CMK (cell line): ENCODE data around the gene IRF4.

Source experiments
- DNase-seq: peaks from one replicate; pipeline ENCODE4 v3.0.0-alpha.2; 2010; ENCODE audit warnings: low read depth

IRF4 gene

DNA sequence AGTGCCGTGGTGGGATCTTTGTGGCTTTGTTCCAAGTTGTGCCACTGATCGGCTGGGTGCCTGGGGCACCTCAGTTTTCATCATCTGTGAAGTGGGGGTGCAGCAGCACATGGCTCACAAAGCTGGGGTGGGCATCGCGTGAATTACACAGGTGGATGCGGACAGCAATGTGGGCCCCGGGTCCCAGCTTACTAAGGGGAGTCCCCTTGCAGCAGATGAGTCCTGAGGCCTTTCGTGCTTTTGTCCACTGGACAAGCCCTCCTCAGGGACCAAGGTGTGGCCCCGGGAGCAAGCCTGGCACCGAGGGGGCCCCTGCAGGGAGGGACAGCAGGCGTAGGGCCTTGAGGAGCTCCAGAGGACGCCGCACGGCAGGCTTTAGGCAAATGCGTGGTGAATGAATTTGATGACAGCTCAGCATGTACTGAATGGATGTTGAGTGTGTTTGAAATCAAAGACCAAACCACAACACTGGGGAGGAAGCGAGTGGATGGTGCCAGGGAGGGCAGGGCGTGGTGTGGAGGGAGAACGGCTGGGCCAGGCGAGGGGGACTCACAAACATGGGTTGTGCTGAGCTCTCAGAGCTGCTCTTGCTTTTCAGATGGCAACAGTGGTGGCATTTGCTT, 53.2 kb downstream of the IRF4 start:
- DNase-seq, result no peak

GRCh38 chr6:445571-446417, 54.2 kb downstream of the IRF4 start:
- no peak for DNase-seq

- no peak for DNase-seq
Measured at GRCh38 chr6:446418-447366, 55.1 kb downstream of the IRF4 start.

DNA sequence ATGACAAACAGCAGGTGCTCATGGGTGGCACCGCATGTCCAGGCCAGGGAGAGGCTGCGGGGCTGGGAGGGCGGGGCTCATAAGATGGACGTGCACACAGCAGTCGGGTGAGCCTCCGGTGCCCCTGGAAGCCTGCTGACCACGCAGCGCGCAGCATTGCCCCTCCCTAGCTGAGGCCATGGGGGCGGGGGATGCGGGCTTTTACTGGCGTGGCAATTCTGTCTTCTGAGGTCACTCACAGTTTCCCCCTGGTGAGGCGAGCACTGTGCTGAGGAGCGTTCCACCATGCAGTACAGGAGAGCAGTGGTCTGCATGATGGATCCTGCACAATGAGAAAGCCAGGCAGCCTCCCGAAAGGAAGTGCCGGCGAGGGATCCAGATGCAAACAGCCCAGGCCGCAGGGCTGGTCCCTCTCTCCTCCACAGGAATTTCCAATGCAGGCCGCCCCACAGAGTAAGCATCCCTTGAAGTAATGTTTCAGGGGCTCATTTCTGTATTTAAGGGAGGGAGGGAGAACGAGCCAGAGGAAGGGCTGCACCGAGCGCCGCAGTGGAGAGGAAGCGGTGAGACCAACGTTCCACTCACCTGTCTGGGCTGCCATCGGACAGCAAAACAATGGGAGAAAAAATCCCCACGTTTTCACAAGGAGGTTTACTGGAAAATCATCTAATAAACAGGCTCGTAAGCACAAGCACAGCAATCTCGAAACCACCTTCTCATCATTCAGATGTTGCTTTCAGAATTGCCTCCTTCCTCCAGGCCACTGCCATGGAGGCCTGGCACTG, 56.0 kb downstream of the IRF4 start:
- no peak for DNase-seq

GRCh38 chr6:448296-449056, 56.9 kb downstream of the IRF4 start:
- no peak for DNase-seq

GRCh38 chr6:449057-449430, 57.5 kb downstream of the IRF4 start:
- DNase-seq, result no peak

- no peak for DNase-seq
Measured at GRCh38 chr6:449486-450419, 58.2 kb downstream of the IRF4 start.

GRCh38 chr6:451336-451735, 59.8 kb downstream of the IRF4 start:
- DNase-seq, result no peak

DNA sequence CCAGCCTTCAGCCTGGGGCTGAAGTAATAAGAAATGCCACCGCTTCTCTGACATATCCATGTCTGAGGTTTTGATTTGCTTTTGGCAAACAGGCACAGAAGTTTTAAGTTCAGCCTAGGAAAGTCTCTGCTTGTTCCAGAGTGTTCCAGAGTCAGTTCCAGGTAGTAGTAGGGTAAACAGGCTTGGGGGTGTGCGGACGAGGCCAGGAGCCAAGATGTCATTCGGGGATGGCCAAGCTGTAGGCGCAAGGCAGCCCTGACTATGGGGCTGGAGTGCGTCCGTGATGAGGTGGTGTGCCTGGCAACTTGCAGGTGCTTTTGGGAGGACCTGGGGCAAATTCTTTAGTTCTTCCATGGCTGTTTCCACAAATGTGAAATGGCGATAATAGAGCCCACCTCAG, 60.3 kb downstream of the IRF4 start:
- no peak for DNase-seq

DNA sequence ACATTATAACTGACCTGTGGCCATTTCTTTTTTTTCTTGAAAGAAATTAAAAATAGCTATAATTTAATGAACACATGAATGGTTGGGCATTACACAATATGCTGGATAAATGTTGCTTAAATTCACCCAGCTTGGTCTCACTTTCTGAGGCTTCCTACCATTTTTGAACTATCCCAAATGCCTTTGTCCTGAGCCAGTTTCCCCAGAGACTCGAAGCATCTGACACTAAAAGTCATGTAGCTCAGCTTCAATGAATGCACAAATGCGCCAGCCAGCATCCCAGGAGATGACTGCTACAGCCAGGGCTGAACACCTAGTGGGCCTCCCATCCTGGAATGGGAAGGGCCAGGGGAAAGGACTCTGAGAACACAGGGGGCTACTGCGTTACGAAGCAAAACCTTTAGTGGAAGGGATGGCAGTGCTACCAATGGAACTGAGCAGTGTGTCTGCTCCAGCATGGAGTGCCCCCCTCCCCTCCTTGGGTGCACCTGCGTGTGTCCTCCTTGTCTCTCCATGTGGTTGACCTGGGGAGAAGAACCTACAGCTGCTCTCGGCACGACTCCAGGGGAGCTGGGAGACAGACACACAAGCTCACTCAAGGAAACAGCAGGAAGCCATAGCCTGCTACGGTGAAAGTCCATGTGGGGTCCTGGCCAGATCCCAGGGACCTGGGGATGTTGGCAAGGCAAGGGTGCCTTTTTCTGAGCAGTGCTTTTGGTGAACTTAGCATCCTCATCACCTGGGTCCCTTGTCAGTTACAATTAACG, 60.9 kb downstream of the IRF4 start:
- no peak for DNase-seq

DNA sequence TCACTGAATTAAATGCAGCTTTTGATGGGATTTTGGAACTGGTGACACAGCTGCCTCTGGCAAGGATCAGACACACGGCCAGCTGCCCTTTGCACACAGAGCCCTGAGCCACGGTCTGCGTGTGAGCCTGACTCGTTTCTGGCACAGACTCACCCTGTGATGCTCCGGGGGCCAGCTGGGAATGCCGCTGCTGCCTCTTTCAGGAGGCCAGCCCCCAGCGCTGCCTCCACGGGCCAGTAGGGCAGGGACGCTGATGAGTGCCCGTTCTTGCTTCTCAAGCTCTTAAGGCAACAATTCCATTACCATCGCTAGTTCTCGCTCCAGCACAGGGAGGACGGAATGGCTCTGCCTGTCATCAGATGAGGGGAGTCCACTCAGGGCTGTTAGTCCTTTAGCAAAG, 61.6 kb downstream of the IRF4 start:
- DNase-seq, result no peak

DNA sequence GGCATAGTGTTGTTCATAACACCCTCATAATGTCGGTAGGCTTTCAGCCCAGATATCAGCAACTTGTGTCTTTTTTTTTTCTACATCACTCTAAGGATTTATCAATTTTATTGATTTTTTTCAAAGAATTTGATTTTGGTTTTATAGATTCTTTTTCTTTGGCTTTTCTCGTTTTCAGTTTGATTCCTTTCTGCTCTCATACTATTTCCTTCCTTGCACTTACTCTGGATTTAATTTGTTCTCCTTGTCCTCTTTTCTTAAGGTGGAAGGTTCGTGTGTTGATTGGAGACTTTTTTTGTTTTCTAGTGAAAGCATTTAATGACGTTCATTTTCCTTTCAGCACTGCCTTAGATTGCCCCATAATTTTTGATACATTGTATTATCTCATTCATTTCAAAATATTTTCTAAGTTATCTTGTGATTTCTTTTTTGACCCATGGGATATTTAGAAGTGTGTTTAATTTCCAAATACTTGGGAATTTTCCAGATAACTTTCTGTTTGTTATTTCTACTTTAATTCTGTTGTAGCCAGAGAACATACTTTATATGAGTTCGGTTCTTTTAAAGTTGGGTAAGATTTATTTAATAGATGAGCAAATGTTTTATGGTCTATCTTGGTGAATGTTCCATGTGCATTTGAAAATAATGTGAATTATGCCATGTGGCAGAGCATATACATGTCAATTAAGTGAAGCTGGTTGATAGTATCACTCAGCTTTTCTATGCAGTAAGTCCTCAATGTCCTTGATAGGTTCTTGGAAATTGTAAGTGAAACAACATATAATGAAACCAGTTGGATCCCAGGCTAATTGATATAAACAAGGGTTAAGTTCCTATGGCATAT, 62.8 kb downstream of the IRF4 start:
- no peak for DNase-seq

DNA sequence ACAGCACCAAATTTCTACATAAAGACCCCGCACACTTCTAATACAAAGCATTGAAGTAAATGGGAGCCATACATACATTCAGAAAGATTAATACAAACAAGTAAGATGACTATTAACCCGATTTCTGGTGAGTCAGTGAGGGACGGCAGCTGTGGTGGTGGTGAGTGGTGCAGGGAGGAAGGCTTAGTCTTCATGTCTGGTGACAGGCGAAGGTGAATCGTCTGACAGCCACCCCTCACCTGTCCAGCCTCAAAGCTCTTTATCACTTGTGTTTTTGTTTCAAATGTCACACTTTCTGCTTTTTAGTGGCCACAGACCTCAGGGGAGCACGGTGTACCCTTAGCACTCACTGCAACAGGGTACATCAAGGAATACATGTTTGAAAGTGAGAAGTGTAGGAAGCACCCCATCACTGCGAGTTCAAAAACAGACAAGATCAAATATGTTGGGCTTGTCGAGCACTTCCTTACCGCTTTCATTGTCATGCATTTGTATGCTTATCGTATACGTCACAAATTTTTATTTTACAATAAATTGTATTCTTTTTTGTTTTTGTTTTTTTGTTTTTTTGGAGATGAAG, 63.5 kb downstream of the IRF4 start:
- DNase-seq, result no peak

DNA sequence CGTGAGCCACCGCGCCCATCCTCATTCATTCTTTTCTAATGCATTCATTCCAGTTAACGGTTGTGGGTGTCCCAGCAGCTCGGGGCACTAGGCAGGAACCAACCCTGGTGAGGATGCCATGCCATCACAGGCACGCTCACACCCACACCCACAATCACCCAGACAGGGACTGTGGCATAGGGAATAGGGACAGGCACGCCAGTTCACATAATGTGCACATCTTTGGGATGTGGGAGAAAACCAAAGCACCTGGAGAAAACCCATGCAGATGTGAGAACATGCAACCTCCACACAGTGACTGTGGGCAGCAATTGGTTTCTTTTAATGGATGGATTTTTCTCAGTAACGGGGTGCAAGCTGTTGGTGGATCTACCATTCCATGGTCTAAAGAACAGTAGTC, 64.3 kb downstream of the IRF4 start:
- no peak for DNase-seq

GRCh38 chr6:456358-456867, 64.9 kb downstream of the IRF4 start:
- no peak for DNase-seq

DNA sequence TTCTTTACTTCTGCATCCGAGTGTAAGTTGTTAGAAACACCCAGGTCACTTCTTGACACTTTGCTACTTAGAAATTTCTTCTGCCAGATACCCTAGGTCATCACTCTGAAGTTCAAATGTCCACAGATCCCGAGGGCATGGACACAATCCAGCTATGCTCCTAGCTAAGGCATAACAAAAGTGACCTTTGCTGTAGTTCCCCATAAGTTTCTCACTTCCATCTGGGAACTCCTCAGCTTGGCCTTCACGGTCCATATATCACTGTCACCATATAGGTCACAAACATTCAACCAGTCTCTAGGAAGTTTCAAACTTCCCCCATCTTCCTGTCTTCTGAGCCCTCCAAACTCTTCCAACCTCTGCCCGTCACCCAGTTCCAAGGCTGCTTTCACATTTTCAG, 65.3 kb downstream of the IRF4 start:
- DNase-seq, result no peak
